HPDE6-E6E7 (cell line): ENCODE results near the gene CLCF1.

Experiments
- DNase-seq: peaks from one replicate; pipeline ENCODE4 v3.0.0; 2011; ENCODE audit warnings: missing footprints; ENCODE audit errors: extremely low spot score

CLCF1 gene

GRCh38 chr11:67372993-67373647 lies at the start of gene CLCF1:
TSS of gene CLCF1 (minus strand) at chr11:67373598. CDS start at chr11:67373539, 59 bp downstream.
- no peak for DNase-seq

- peak; percentile 90 for DNase-seq
Measured at GRCh38 chr11:67422891-67423290, 49.5 kb upstream of the CLCF1 start.

DNA sequence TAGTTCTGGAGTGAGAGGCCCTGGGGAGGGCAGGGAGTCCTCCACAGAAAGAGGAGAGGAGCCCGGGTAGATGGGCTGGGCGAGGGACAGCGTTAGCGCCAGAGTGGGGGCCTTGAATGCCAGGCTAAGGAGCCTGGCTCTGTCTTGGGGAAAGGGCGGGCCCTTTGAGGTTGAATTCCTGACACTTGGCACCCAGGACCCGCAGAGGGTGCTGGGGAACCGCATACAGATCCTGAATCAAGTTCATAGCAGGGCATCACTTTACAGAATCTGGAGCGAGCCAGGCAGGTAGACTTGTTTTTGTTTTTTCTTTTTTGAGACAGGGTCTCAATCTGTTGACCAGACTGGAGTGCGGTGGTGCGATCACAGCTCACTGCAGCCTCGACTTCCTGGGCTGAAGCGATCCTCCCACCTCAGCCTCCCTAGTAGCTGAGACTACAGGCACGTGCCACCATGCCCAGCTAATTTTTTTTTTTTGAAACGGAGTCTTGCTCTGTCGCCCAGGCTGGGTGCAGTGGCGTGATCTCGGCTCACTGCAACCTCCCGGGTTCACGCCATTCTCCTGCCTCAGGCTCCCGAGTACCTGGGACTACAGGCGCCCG lies 48.1 kb upstream of the CLCF1 start:
- no peak for DNase-seq

DNA sequence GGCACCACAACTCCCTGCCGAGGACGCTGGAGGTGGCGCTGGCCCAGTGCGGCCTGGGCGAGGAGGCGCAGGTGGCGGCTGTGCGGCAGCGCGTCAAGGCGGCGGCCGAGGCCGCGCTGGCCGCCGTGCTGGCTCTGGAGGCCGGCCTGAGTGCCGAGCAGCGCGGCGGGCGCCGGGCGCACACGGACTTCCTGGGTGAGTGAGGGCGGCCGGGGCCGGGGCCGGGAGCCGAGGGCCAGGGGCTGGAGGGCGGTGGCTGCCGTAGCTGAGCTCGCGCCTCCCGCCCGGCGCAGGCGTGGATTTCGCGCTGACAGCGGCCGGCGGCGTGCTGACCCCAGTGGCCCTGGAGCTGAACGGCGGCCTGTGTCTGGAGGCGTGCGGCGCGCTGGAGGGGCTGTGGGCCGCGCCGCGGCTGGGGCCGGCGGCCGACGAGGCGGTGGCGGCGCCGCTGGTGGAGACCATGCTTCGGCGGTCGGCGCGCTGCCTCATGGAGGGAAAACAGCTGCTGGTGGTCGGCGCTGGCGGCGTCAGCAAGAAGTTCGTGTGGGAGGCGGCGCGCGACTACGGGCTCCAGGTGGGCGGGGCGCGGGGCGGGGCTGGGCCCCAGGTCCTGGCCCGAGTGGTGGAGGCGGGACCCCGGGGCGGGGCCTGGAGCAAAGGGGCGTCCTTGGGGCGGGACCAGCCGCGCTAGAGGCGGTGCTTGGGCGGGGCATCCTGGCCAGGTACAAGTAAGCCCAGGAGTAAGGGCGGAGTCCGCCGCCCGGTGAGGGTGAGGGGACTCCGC lies 47.4 kb upstream of the CLCF1 start:
- DNase-seq: peak; percentile 84

GRCh38 chr11:67420147-67420645 lies 46.8 kb upstream of the CLCF1 start:
- DNase-seq: no peak

- DNase-seq: no peak
Measured at GRCh38 chr11:67419325-67420049, 46.1 kb upstream of the CLCF1 start.

- DNase-seq: no peak
Measured at GRCh38 chr11:67418476-67419281, 45.3 kb upstream of the CLCF1 start.

DNA sequence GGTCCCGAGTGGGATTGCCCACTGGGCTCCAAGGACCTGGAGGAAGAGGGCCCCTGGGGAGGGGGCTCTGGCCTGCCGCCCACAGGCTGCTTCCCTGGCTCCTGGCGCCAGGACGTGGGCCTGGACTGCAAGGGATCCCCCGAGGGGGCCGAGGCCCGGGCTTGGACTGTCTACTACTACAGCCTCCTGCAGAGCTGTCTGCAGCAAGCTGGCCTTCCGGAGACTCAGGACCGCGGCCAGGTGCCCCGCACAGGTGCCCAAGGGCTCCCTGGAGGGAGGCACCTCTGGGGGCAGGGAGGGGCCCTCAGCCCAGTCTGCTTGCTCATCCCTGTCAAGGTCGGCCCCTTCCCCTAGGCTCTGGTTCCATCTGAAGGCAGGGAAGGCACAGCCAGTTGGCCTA lies 44.0 kb upstream of the CLCF1 start:
- DNase-seq: no peak

- no peak for DNase-seq
Measured at GRCh38 chr11:67416416-67417335, 43.3 kb upstream of the CLCF1 start.

DNA sequence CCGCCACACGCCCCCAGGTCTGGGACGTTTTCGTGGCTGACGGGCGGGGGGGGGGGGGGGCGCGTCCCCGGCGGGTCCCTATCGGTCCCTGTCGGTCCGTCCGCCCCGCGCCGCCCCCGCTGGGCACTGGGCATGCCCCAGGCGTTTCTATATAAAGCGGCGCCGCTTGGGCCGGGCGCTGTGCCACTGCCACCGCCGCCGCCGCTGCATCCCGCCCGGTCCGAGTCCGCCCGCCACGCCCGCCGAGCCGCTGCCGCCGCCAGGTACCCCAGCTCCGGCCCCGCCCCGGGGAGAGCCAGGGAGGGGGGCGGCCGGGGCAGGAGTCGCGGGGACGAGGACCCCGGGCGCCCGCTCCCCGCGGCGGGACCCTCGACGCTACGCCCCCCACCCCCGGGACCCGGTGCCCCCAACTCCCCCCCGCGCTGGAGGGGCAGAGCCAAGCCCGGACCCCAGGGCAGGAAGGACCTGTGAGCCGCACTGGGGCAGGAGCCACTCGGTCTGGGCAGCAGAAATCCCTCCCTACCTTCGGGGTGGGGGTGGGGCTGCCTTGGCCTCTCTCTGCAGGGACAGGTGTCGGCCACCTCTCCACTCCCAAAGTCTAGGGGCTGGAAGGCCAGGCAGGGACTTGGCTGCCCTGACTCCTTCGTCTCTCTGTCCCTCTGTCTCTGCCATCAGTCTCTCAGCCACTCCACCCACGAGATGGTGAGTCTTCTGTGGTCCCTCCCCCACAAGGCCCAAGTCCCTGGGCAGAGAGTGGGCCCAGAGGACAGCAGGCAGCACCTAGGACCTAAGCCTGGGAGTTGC lies 42.3 kb upstream of the CLCF1 start, which contains the start of gene CARNS1:
Gene CARNS1 (plus strand): TSS at position 178 of the 804 bp plus-strand sequence. CDS start 522 bp downstream, at position 700.
- no peak for DNase-seq

- no peak for DNase-seq
Measured at GRCh38 chr11:67413266-67413849, 40.0 kb upstream of the CLCF1 start.

- no peak for DNase-seq
Measured at GRCh38 chr11:67412495-67413179, 39.2 kb upstream of the CLCF1 start.

GRCh38 chr11:67411785-67412152 lies 38.4 kb upstream of the CLCF1 start:
- DNase-seq: no peak

- DNase-seq: no peak
Measured at GRCh38 chr11:67410984-67411784, 37.8 kb upstream of the CLCF1 start.

DNA sequence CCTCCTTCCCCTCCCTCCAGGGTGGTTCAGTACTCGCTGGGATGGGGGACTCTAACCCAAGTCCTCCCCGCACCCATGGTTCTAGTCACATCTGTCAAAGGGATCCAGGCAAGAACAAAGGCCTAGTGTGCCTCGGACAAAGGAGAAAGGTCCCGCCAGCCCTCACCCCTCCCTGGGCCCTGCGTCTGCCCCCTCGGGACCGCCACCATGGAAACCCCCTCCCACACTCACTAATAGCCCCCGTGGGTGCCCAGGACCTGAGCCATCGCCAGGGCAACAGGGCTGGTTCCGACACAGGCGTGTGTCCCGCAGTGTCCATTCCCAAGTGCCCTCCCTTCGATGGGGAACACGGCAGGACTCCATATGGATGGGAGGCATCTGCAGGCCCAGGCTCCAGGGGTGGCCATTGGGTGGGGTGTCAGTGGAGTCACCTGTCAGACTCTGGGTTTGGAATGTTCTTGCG lies 37.0 kb upstream of the CLCF1 start:
- DNase-seq: no peak

DNA sequence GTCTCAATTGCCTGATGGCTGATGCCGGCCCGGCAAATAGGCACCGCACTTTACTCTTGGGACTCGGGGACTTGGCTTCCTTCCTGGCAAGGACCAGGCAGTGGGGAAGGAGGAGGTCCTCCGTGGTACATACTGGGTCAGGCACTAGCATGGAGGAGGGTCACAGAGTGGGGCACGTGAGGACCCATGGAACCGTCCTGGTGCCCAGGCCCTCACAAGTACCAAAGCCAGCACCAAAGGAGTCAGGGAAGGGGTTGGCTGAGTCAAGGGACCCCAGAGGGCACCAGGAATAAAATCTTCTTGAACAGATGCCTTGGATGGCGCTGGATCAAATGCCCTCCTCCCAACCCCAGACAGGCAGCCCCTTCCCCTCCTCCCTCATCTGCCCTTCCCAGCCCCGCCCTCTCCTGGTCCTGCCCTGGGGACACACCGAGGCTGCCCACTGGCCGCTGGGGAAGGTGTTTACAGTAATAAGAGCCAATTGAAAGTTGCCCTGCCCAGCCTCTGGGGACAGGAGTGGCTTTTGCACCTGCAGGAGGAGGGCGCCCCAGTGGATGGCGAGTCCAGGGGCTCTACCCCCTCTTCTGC lies 36.5 kb upstream of the CLCF1 start:
- DNase-seq: no peak

DNA sequence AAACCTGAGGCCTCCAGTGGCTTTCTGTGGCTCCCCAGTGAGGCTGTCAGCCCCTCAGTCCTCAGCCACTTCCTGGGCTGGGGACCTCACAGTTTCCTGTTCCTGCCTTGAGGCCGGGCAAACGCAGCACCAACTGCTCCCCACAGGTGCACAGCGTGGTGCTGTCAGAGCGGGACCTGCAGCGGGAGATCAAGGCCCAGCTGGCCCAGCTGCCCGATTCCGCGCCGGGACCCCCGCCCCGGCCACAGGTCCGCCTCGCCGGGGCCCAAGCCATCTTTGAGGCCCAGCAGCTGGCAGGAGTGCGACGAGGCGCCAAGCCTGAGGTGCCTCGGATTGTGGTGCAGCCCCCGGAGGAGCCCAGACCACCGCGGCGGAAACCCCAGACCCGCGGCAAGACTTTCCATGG lies 35.9 kb upstream of the CLCF1 start:
- no peak for DNase-seq
